ENCODE measurements around the gene COMMD8. TPM values are rescaled to one million over a fixed set of nuclear protein-coding genes. Genes with fewer than 3 reads are reported as not detected.

Gene COMMD8
- total RNA-seq: 14.5 TPM
- long read RNA-seq, transcript COMMD8-201 (5 exons, 1,469 nt): major isoform, 29 of 29 reads
- long read RNA-seq, partial matches to known transcripts: 0 of 29 reads
- long read RNA-seq, other reads (novel, unspliced or antisense): 0 of 29 reads

- Histone ChIP-seq H3K27ac (peak within 1 kb of the TSS; percentile 88), H3K4me3 (peak within 1 kb of the TSS; percentile 97), H3K9me3 (no peaks in the 10 kb centered on the region), H3K27me3 (ENCODE audit: low read depth) (no peaks in the 10 kb centered on the region), H3K36me3 (peaks cover 17% of the 10 kb centered on the region), H3K4me1 (peaks cover 5% of the 10 kb centered on the region)
- ATAC-seq (peak; percentile 99 to 100), DNase-seq (peak; percentile 99)
- TF ChIP-seq CTCF (IDR thresholded peaks at IDR 0.05): peak; percentile 42
- intact Hi-C loops (cut with DNase I): no loop called here
Observed at GRCh38 chr4:47463235-47463956, at the start of gene COMMD8. TSS of gene COMMD8 (minus strand) at chr4:47463702. CDS start at chr4:47463651, 51 bp downstream.

- Histone ChIP-seq H3K9me3 (no peaks in the 10 kb centered on the region), H3K4me1 (peaks cover 19% of the 10 kb centered on the region), H3K36me3 (peaks cover 29% of the 10 kb centered on the region), H3K27ac (peak overlapping the region; percentile 33), H3K4me3 (no peak overlapping the region), H3K27me3 (ENCODE audit: low read depth) (no peaks in the 10 kb centered on the region)
- peak; percentile 18 for TF ChIP-seq CTCF (IDR thresholded peaks at IDR 0.05)
- ATAC-seq (peak; percentile 59 to 72), DNase-seq (no peak)
- intact Hi-C loops (cut with DNase I): no loop called here
Observed at GRCh38 chr4:47510506-47511143, 47.1 kb upstream of the COMMD8 start.

GRCh38 chr4:47505666-47506065, 42.2 kb upstream of the COMMD8 start:
- Histone ChIP-seq H3K4me3 (no peak overlapping the region), H3K36me3 (no peaks in the 10 kb centered on the region), H3K9me3 (no peaks in the 10 kb centered on the region), H3K27me3 (ENCODE audit: low read depth) (no peaks in the 10 kb centered on the region), H3K27ac (no peak overlapping the region), H3K4me1 (peaks cover 7% of the 10 kb centered on the region)
- ATAC-seq: no peak
- no peak for DNase-seq
- no peak for TF ChIP-seq CTCF (IDR thresholded peaks at IDR 0.05)
- intact Hi-C loops (cut with DNase I): no loop called here

GRCh38 chr4:47505147-47505546, 41.6 kb upstream of the COMMD8 start:
- intact Hi-C loops (cut with DNase I): no loop called here
- no peaks in the 10 kb centered on the region for H3K27me3 ChIP-seq (ENCODE audit: low read depth)
- TF ChIP-seq CTCF (IDR thresholded peaks at IDR 0.05): no peak
- H3K36me3 ChIP-seq: no peaks in the 10 kb centered on the region
- no peak overlapping the region for H3K27ac ChIP-seq
- ATAC-seq: no peak
- no peaks in the 10 kb centered on the region for H3K9me3 ChIP-seq
- H3K4me3 ChIP-seq: no peak overlapping the region
- no peak for DNase-seq
- peaks cover 3% of the 10 kb centered on the region for H3K4me1 ChIP-seq

- Histone ChIP-seq H3K27me3 (ENCODE audit: low read depth) (no peaks in the 10 kb centered on the region), H3K9me3 (no peaks in the 10 kb centered on the region), H3K36me3 (no peaks in the 10 kb centered on the region), H3K4me1 (peaks cover 12% of the 10 kb centered on the region), H3K4me3 (no peak overlapping the region), H3K27ac (no peak overlapping the region)
- intact Hi-C loops (cut with DNase I): no loop called here
- no peak for DNase-seq
- ATAC-seq: no peak
- no peak for TF ChIP-seq CTCF (IDR thresholded peaks at IDR 0.05)
Observed at GRCh38 chr4:47500776-47501175, 37.3 kb upstream of the COMMD8 start.

Data from lower lobe of right lung (tissue), 2 donors.